Astrocyte of the spinal cord (primary cell): ENCODE measurements around the gene LRRC7.

Experiments used
- DNase-seq: peaks from one replicate; pipeline ENCODE4 v3.0.0; 2011; ENCODE audit warnings: low read depth, low spot score
- H3K4me3 ChIP-seq: 2 replicates; pipeline ENCODE4 v1.5.1; 2011; ENCODE audit warnings: low read depth, mild to moderate bottlenecking, low read length, moderate library complexity
- in situ Hi-C: cut with HindIII; loops from 2 replicates; pipeline ENCODE4 v1.10.0; 2017; ENCODE audit warnings: low sequenced_read_pairs
- TF ChIP-seq, protein P1 (sequence below): IDR thresholded peaks from 2 replicates; pipeline ENCODE4 v1.5.1; 2012; ENCODE audit warnings: low read depth, mild to moderate bottlenecking, low read length, inconsistent platforms

Gene LRRC7

DNA sequence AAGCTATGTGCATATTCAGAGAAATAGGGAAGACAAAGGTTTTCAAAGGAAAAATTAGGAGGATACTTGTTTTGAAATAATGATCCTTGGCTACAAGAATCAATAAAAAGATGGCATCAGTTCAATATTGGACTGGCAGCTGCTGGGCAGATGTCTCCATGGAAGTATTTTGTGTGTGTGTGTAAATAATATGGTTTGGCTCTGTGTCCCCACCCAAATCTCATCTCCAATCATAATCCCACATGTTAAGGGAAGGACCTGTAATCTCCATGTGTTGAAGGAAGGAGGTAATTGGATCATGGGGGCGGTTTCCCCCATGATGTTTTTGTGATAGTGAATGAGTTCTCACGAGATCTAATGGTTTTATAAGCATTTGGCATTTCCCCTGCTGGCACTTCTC is 40.4 kb upstream of the LRRC7 start:
- no peak overlapping the region for H3K4me3 ChIP-seq
- TF ChIP-seq, protein P1, sequence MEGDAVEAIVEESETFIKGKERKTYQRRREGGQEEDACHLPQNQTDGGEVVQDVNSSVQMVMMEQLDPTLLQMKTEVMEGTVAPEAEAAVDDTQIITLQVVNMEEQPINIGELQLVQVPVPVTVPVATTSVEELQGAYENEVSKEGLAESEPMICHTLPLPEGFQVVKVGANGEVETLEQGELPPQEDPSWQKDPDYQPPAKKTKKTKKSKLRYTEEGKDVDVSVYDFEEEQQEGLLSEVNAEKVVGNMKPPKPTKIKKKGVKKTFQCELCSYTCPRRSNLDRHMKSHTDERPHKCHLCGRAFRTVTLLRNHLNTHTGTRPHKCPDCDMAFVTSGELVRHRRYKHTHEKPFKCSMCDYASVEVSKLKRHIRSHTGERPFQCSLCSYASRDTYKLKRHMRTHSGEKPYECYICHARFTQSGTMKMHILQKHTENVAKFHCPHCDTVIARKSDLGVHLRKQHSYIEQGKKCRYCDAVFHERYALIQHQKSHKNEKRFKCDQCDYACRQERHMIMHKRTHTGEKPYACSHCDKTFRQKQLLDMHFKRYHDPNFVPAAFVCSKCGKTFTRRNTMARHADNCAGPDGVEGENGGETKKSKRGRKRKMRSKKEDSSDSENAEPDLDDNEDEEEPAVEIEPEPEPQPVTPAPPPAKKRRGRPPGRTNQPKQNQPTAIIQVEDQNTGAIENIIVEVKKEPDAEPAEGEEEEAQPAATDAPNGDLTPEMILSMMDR, result no peak
- in situ Hi-C loops, result no loop called here
- DNase-seq, result no peak

GRCh38 chr1:69528376-69528775 is 39.3 kb upstream of the LRRC7 start:
- in situ Hi-C loops, result no loop called here
- H3K4me3 ChIP-seq, result no peak overlapping the region
- TF ChIP-seq, protein P1, result no peak
- DNase-seq, result no peak

GRCh38 chr1:69533343-69533742 is 34.4 kb upstream of the LRRC7 start:
- TF ChIP-seq, protein P1, result no peak
- no peak overlapping the region for H3K4me3 ChIP-seq
- DNase-seq, result no peak
- in situ Hi-C loops, result no loop called here

GRCh38 chr1:69534829-69535228 is 32.9 kb upstream of the LRRC7 start:
- DNase-seq, result no peak
- H3K4me3 ChIP-seq, result no peak overlapping the region
- TF ChIP-seq, protein P1, result no peak
- in situ Hi-C loops, result no loop called here

DNA sequence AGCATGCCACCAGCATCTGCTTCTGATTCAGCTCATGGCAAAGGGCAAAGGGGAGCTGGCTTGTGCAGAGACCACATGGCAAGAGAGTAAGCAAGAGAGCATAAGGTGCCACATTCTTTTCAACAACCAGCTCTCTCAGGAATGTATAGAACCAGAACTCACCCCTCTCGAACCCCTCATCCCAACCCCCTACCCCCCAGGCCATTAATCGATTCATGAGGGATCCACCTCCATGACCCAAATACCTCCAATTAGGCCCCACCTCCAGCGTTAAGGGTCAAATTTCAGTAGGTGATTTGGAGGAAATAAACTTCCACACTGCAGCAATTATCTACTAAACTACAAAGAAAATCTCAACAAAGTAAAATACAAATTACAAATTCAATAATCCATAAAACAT is 32.2 kb upstream of the LRRC7 start:
- no peak overlapping the region for H3K4me3 ChIP-seq
- in situ Hi-C loops, result no loop called here
- TF ChIP-seq, protein P1, result no peak
- no peak for DNase-seq

- H3K4me3 ChIP-seq, result no peak overlapping the region
- no peak for DNase-seq
- in situ Hi-C loops, result no loop called here
- TF ChIP-seq, protein P1, result no peak
Observed at GRCh38 chr1:69540052-69540451, 27.7 kb upstream of the LRRC7 start.
